Frontal cortex (tissue), 4 donors: Measurements from ENCODE around the gene SREBF2. TPM values are rescaled to one million over a fixed set of nuclear protein-coding genes. Genes with fewer than 3 reads are reported as not detected.
"Not testable (repeated sequence)": the region's sequence is repeated elsewhere in the genome, so short reads cannot be mapped to it uniquely, and the experiment has no call there.

Experiments
- DNase-seq, 2 donors: peaks; one replicate each; pipeline ENCODE4 v3.0.0; 2012; ENCODE audit warnings: low spot score in 2 of 2
- FAIRE-seq: peaks from 2 replicates; lab custom pipeline; 2012; peaks lifted over from hg19 to GRCh38; lab: Jason Lieb, UNC
- total RNA-seq: library from RNA; depleted of rRNA; stranded (reverse); fragments of >200 nt; gene quantifications from one replicate; pipeline ENCODE4 v1.2.3, GENCODE V29; 2014
- donor health status: control.
- donor health status: control.
- donor health status: control.

SREBF2 gene
- total RNA-seq, 1 donor from 2014 or later, result 56.3 TPM

DNA sequence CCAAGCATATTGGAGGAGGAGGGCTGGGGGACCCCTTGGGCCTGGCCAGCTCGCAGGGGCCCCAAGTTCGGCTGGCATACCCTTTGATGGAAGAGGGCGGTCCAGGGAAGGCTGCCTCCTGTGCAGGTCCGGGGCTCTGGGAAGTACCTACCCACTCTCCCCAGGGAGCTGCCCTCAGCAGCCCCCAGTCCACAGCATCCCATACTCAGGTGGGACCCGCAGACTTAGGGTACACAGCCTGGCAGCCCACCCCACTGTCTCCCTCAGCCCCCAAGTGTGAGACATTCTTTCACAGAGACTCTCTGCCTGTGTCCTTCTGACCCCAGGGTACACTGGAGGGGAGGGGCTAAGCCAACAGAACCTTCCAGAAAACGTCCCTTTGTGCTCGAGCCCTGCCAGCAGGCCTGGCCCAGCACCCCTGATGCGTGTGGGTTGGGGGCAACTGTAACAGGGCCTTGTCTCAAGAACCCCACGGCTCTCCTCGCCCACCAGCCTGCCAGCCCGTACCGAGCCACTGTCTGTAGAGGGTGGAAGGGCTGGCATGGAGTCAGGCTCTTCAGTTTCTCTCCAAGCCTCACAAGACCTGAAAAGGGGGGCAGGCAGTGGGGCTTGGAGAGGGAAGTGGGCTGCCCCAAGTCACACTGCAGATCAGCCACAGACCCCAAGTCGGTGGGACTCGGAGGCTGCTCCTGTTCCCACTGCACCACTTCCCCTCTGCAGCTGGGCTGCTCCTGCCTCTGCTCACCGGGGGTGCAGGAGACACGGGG, 100.7 kb downstream of the SREBF2 start:
- DNase-seq (no peak), FAIRE-seq (no peak)

DNA sequence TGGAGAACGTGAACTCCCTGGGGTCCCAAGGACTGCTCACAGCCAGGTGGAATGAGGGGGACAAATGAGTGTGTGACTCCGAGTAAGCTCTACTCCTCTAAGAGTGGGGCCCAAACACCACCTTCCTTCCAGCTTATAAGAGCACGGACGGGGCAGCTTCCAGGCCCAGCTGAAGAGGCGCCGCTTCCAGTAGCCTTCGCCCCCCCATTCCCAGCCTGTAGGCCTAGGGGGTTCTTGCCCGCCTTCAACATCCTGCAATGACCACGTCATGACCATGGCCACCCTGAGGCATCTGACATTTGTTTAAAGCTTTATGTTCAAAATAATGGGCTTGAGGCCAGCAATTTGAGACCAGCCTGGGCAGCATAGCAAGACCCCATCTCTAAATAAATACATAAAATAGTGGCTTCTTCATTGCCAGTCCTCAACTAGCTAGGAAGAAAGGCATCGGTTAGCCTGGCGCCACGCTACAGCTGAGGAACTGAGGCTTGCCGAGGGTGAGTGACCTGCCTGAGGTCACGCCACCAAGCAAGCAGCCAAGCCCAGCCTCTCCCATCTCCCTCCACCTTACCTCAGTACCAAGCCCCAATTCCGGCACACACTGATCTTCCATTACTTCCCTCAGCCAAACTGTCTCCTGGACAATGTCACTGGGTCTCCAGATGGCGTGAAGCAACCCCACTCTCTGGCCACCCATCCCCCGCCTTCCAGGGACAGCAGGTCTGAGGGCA, 101.5 kb downstream of the SREBF2 start:
- DNase-seq (no peak), FAIRE-seq (no peak)

DNA sequence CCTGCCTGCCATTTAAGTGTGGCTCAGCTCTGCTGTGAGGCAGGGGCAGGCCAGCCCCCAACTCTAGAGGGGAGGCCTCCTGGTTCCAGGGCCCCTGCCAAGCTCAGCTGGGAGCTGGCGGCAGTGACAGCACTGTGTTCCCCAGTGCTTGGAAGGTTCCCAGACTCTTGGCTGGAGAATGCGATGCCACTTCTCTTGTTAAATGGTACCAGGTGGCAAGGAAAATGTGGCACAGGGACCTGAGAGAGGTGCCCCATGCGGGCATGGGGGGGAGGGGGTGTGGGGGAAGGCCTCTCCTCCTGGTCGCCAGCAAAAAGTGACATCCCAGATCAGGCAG, 102.1 kb downstream of the SREBF2 start:
- DNase-seq (no peak), FAIRE-seq (no peak)

DNA sequence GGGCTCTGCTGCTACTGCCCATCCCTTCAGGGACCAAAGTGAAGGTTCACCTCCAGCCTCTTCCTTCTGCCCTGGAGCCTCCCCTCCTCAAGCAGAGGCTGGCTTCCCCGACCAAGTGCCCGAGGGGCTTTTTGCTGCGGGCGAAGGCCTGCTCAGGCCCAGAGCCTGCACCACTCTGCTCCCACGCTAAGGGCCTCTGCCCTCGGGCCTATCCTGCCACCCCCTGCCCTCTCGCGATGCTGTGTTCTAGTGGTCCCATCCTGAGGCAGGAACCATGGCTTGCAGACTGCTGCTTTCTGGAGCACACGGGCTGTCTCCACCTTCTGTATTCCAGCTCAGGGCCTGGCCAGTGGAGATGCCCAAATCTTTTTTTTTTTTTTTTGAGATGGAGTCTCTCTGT, 102.6 kb downstream of the SREBF2 start:
- no peak for DNase-seq
- FAIRE-seq, result no peak

DNA sequence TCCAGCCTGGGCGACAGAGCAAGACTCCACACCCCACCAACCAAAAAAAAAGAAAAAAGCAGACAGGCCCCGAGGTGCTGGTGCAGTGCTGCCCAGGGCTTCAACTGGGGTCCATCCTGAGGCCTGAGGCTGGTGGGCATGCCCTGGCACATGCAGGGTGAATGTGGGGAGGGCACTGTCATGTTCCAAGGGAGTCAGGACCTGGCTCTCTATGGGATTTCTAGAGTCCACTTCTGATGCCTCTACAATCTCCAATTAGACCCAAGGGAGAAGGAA, 103.9 kb downstream of the SREBF2 start:
- no peak for FAIRE-seq
- DNase-seq, result no peak

DNA sequence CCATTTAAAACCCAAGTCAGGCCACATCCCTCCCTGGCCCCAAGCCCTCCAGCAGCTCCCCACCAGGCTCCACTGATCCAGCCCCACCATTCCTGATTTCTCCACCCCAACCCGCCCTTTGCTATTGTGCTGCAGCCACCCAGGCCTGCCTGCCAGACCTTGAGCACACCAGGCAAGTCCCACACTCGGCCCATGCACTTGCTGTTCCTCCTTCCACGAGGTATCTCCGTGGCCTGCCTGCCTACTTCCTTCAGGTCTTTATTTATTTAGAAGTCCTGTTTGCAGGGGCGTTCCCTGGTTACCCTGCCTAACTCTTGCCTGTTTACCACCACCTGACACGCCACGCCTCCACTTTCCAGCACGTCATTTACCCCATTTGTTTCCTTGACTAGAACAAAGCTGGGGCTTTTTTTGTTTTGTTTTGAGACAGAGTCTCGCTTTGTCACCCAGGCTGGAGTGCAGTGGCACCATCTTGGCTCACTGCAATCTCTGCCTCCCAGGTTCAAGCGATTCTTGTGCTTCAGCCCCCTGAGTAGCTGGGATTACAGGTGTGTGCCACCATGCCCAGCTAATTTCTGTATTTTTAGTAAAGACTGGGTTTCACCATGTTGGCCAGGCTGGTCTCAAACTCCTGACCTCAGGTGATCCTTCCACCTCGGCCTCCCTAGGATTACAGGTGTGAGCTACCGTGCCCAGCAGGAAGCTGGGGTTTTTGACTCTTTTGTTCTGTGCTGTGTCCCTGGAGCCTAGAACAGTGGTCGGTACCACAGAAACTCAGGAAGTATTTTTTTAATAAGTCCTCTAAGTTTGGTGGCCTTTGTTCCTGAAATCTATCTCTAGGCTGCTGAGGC, 107.3 kb downstream of the SREBF2 start:
- DNase-seq, result no peak
- no peak for FAIRE-seq

DNA sequence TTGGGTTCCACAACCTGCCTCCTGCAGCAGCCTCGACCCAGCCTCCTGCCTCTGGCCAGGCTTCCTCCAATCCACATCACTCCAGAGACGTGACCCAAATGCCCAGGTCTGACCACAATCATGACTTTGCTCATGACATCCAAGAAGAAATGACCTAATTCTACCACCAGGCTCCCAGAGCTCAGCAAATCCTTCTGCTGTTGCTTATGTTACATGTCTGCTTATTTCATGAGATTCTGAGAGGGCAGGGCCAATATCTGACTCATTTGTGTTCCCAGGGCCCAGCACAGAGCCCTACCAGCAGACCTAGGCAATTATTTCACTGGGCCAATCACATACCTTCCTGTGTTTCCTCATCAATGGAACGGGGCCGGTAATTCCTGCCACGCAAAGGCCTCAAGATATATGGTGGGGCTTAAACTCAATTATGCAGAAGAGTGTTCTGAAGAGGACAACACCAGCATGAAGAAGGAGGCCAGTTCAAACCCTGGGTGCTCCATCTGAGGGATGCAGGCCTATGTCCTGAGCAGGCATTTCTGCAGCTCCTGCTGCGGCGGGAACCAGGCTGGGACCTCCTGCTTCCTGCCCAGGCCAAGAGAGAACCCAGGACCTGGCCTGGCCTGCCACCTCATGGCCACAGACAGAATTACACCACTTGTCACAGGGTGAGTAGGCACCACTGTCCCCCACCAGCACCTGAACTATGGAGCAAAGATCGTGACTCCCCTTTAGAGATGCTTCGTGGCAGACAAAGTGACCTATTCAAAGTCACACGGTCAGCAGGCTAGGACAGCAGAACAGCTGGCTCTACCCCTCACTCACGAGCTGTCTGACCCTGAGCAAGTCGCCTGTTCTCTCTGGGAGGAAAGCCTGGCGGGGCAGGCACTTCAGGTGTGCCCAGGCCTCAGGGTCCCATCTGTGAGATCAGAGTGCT, 108.2 kb downstream of the SREBF2 start:
- DNase-seq, result peak; percentile 73 to 86
- FAIRE-seq, result no peak

DNA sequence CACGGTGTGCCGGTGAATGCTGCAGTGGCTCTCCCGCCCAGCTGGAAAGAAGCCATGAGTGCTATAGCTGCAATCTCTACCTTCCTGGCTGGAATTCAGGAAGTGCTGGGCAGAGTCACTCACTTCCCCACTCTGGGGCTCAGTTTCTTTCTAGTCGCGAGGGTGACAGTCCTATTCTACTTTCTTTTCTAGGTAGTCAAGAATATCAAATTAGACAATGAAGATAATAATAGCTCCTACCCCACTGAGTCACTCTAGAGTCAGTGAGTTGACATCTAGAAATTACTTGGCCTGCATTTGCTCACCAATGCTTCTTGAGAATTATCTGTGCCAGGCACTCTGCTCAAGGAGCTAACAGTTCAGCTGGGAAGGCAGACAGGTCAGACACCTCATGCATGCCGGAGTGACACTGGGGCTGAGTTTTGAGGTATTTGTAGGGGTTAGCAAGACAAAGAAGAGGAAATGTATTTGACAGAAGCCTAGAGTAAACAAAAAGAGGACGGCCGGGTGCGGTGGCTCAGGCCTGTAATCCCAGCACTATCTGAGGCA, 110.8 kb downstream of the SREBF2 start:
- no peak for DNase-seq
- no peak for FAIRE-seq

DNA sequence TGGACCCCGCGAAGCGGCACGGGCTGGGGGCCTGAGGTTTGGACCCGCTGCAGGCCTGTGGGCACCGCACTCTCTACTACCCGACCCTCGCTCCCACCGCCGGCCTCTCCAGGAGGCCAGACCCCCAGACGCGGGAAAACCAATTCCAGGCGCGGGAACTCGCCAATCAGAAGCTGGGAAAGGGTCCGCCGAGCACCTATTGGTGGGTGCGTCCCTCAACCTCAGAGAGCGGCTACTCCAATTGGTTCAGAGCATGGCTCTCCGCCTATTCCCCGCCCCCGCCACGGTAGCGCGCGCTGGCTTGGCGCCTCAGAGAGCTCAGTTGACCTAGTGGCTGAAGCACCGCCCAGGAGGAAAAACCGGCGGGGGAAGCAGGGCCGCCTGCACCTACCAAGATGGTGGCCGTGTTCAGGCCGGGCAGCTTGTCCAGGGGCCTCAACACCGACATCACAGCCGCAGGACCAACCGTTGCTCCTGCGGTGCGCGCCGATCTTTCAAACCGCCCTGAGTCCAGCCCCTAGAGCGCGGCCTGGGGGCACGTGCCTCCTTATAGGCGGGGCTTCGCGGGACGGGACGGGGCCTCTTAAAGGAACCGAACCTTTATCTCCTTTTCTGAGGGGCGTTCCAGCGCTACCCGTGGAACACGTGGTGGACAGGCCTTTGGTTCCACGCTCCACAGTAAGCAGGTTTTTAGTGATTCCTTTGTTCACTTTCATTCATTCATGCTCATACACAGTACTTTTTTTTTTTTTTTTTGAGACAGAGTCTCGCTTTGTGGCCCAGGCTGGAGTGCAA, 113.9 kb downstream of the SREBF2 start, which contains the start of gene CENPM:
CENPM (minus strand) TSS at position 524 of the 795 bp plus-strand sequence; CDS start at position 448, 76 bp downstream.
- DNase-seq (peak; percentile 66 to 89), FAIRE-seq (no peak)

DNA sequence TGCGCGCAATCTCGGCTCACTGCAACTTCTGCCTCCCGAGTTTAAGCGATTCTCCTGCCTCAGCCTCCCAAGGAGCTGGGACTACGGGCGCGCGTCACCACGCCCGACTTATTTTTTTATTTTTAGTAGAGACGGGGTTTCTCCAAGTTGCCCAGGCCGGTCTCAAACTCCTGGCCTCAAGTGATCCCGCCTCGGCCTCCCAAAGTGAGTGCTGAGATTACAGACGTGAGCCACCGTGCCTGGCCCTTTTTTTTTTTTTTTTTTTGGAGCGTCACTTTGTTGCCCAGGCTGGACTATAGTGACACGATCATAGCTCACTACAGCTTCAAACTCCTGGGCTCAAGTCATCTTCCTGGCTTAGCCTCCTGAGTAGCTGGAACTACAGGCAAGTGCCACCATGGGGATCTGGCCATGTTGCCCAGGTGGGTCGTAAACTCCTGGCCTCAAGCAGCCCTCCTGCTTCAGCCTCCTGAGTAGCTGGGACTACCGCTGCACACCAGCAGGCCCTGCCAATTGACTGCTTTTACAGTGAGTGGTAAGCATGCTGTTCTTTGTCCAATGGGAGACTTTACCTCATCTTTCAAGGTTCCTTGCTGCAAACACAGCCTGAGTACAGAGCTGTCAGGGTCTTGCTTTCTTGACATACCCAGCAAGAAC, 114.6 kb downstream of the SREBF2 start:
- DNase-seq, result no peak
- FAIRE-seq, result no peak

DNA sequence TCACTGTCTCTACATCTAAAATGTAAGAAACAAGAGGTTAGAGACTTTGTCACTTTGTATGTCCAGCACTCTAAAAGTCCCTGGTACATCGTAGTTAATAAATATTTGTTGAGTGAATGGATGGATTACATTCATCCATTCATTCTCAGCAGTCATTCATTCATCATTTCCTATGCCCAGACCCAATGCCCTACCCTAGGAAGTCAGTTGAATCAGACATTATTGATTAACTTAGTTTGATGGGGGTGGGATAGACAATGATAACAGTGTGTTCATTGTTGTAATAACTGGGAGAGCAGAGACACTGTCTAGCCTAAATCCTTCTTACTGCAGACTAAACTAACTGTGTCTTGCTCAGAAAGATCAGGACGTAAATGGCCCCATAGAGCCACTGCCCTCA, 115.2 kb downstream of the SREBF2 start:
- DNase-seq (no peak), FAIRE-seq (no peak)

DNA sequence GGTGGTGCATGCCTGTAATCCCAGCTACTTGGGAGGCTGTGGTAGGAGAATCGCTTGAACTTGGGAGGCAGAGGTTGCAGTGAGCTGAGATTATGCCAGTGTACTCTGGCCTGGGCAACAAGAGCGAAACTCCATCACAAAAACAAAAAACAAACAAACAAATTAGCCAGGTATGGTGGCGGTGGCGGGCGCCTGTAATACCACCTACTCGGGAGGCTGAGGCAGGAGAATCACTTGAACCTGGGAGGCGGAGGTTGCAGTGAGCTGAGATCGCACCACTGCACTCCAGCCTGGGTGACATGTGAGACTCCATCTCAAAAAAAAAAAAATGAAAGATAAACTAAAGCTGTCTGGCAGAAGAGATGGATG, 116.0 kb downstream of the SREBF2 start:
- DNase-seq, FAIRE-seq: not testable (repeated sequence)

DNA sequence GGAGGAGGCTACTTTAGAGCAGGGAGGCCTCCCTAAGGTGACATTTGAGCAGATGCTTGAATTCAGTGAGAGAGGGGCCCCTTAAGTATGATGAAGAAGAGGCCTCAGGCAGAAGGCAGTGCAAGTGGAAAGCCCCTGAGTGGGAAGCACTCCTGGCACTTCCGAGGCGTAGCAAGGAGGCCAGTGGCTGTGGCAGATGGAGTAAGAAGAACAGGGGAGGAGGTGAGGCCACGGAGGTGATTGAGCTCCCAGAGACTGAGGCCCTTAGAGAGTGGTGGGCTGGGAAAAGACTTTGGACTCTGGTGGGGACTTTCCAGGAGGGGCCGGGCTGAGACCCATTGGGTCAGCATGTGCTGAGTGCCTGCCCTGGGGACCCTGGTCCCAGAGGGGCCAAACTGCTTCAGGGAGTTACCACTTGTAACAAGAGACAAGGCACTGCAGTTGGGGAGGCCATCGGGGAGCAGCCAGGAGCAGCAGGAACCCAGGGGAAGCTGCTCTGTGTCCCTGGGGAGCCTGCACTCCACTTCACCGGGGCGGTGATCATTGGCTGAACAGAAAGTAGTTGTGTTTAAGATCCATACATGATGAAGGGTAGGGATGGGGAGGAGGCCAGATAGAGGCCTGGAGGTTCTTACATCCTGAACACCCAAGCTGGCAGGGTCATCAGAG, 116.5 kb downstream of the SREBF2 start:
- DNase-seq (no peak), FAIRE-seq (no peak)

DNA sequence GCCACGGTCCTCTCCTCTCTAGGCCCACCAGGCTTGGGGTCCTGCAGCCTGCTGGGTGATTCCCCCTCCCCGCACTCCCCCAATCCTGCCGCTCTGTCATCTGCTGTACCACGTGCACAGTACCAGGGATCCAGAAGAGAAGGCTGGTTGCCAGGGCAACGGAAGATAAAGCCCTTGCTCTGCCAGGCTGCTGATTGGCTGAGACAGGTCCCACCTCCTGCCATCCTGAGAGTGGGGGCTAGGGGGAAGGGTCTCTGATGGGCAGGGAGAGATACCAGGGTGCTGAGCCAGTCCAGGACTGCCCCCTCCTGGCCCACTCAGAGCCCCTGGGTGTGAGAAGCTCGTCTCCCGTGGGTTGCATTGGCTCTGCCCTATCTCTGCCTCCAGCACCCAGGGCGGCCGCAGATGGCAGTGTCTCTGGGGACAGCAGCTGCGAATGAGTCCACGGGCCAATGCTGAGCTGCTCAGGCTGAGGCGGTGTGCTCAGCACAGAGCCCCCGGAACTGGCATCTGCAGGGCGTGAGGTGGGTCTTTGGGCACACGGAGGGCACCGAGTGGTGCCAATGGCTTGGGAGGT, 119.1 kb downstream of the SREBF2 start, which contains the start of gene SMIM45:
SMIM45 (plus strand) TSS at position 253 of the 577 bp plus-strand sequence.
- FAIRE-seq, result no peak
- peak in 1 of 2 donors; percentile 58 for DNase-seq

DNA sequence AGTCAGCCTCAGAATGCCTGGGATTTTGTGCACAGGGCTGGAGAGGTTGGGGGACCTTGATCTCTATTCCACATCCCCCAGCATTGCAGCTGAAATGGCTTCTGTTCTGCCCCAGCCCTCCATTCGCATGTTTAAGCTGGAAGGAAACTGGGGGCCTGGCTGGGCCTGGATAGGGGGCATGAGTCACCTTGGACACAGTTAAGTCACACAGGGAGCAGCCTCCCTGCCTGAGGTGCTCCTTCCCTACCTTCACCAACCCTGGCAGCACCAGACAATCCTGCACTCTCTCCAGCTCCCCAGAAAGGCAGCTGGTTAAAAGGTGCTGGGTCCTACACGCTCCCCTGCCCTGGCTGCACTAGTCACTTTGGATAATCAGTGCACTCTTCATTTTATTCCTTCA, 119.8 kb downstream of the SREBF2 start:
- DNase-seq (no peak), FAIRE-seq (no peak)
